Endothelial cell of umbilical vein (primary cell): Measurements from ENCODE around the gene ARHGAP29. TPM values are rescaled to one million over a fixed set of nuclear protein-coding genes. Genes with fewer than 3 reads are reported as not detected.

ENCODE experiments used
- BruUV-seq: library from RNA; stranded (reverse); fragments of 400-500 nt; replicated peaks from 2 replicates; lab custom pipeline; 2021; lab: Mats Ljungman, UMichigan
- CTCF ChIA-PET: fragments of 300-600, 350-600 bp; sonication (Branson Sonifier 250); formaldehyde crosslinking; loops from one replicate; lab custom pipeline; 2021; ENCODE audit warnings: antibody characterized with exemption, inconsistent platforms; lab: Charles Lee
- POLR2A ChIA-PET: fragments of 300-600, 350-600 bp; sonication (Branson Sonifier 250); formaldehyde crosslinking; loops from one replicate; lab custom pipeline; 2021; ENCODE audit warnings: antibody characterized with exemption, inconsistent platforms; lab: Charles Lee
- DNase-seq: peaks from one replicate; pipeline ENCODE4 v3.0.0-alpha.2; 2011; ENCODE audit warnings: low read depth, low spot score
- FAIRE-seq: peaks from 2 replicates; lab custom pipeline; 2011; peaks lifted over from hg19 to GRCh38; lab: Jason Lieb, UNC
- H2AFZ ChIP-seq: 2 replicates; pipeline ENCODE4 v1.6.0; 2012; ENCODE audit warnings: low read depth, low read length, control low read depth, inconsistent platforms
- H3K27ac ChIP-seq: 2 replicates; pipeline ENCODE4 v1.5.1; 2011; ENCODE audit warnings: low read depth, mild to moderate bottlenecking, control low read depth, low read length, moderate library complexity; ENCODE audit not compliant: insufficient read depth
- H3K27me3 ChIP-seq, 2 experiments: 2 replicates each; pipeline versions ENCODE4 v1.6.0 to v1.6.1; 2011; ENCODE audit warnings: low read length in 2 of 2, mixed read lengths in 1 of 2; ENCODE audit not compliant: control insufficient read depth in 2 of 2, insufficient read depth in 2 of 2
- H3K36me3 ChIP-seq, 2 experiments: 2 replicates in 1 of 2; 3 replicates in 1 of 2; pipeline ENCODE4 v1.5.1; 2011; ENCODE audit warnings: low read length in 2 of 2, mild to moderate bottlenecking in 1 of 2, moderate library complexity in 1 of 2; ENCODE audit not compliant: control insufficient read depth in 2 of 2, insufficient read depth in 2 of 2; ENCODE audit errors: extremely low read depth in 1 of 2
- H3K4me1 ChIP-seq: 3 replicates; pipeline ENCODE4 v1.5.1; 2011; ENCODE audit warnings: mild to moderate bottlenecking, low read length; ENCODE audit not compliant: control insufficient read depth, insufficient read depth; ENCODE audit errors: extremely low read depth
- H3K4me2 ChIP-seq: 2 replicates; pipeline ENCODE4 v1.6.1; 2011; ENCODE audit warnings: low read length, control low read depth, mixed read lengths; ENCODE audit not compliant: insufficient read depth
- H3K4me3 ChIP-seq, 3 experiments: fragments of 200-600 bp in 1 of 3; sonication (generic), shearing (Covaris generic) in 1 of 3; replicated peaks in 1 of 3; 2 replicates each; pipeline ENCODE4 v1.5.1; 2011 to 2016; ENCODE audit warnings: control low read depth in 3 of 3, low read length in 3 of 3, mild to moderate bottlenecking in 2 of 3, inconsistent platforms in 1 of 3, low read depth in 1 of 3, moderate library complexity in 1 of 3; ENCODE audit not compliant: insufficient read depth in 1 of 3
- H3K79me2 ChIP-seq: 2 replicates; pipeline ENCODE4 v1.6.0; 2012; ENCODE audit warnings: low read length, inconsistent platforms; ENCODE audit not compliant: control insufficient read depth, insufficient read depth
- H3K9ac ChIP-seq: replicated peaks from 2 replicates; pipeline ENCODE3; 2011; ENCODE audit warnings: low read length, control low read depth; ENCODE audit not compliant: insufficient read depth; ENCODE audit errors: extremely low read depth
- H3K9me1 ChIP-seq: replicated peaks from 3 replicates; pipeline ENCODE4 v1.6.0; 2011; ENCODE audit warnings: mild to moderate bottlenecking, low read length; ENCODE audit not compliant: control insufficient read depth, insufficient read depth; ENCODE audit errors: extremely low read depth
- H3K9me3 ChIP-seq: replicated peaks from 2 replicates; pipeline ENCODE4 v1.5.1; 2012; ENCODE audit warnings: low read length, inconsistent platforms; ENCODE audit not compliant: control insufficient read depth, insufficient read depth
- H4K20me1 ChIP-seq: replicated peaks from 2 replicates; pipeline ENCODE3; 2011; ENCODE audit warnings: mild to moderate bottlenecking, low read length; ENCODE audit not compliant: control insufficient read depth, insufficient read depth; ENCODE audit errors: extremely low read depth
- CTCF ChIP-seq, 2 donors: IDR thresholded peaks; 1 replicate in 1 of 2; 2 replicates in 1 of 2; pipeline ENCODE4 v1.5.1; 2011; ENCODE audit warnings: low read length in 2 of 2, mild to moderate bottlenecking in 2 of 2, moderate library complexity in 2 of 2, control low read depth in 1 of 2, inconsistent platforms in 1 of 2, low read depth in 1 of 2; ENCODE audit not compliant: insufficient read depth in 1 of 2; ENCODE audit errors: extremely low read depth in 1 of 2
- EZH2 ChIP-seq: IDR thresholded peaks from 2 replicates; pipeline ENCODE4 v1.6.1; 2012; ENCODE audit warnings: borderline replicate concordance, low read depth, mild to moderate bottlenecking, moderate library complexity, low read length, inconsistent platforms; ENCODE audit not compliant: severe bottlenecking
- FOS ChIP-seq: IDR thresholded peaks from 2 replicates; pipeline ENCODE4 v1.6.1; 2011; ENCODE audit warnings: mild to moderate bottlenecking, low read length, moderate library complexity, borderline replicate concordance; ENCODE audit not compliant: insufficient read depth
- GATA2 ChIP-seq: IDR thresholded peaks from 2 replicates; pipeline ENCODE4 v1.7.0; 2011; ENCODE audit warnings: low read depth, mild to moderate bottlenecking, moderate library complexity, mixed read lengths, low read length; ENCODE audit not compliant: insufficient read length, insufficient read depth
- JUN ChIP-seq: IDR thresholded peaks from 2 replicates; pipeline ENCODE4 v1.6.1; 2011; ENCODE audit warnings: borderline replicate concordance, low read depth; ENCODE audit not compliant: insufficient read length, insufficient read depth
- MAX ChIP-seq: IDR thresholded peaks from 2 replicates; pipeline ENCODE4 v1.6.1; 2011; ENCODE audit not compliant: insufficient read depth, insufficient read length
- MYC ChIP-seq: IDR thresholded peaks from one replicate; pipeline ENCODE4 v1.6.1; 2011; ENCODE audit warnings: mild to moderate bottlenecking, low read depth, low read length
- POLR2A ChIP-seq: IDR thresholded peaks from 2 replicates; pipeline ENCODE4 v1.6.1; 2012; ENCODE audit warnings: low read depth, mild to moderate bottlenecking, control low read depth, low read length
- POLR2AphosphoS5 ChIP-seq: IDR thresholded peaks from 2 replicates; pipeline ENCODE4 v1.6.1; 2012; ENCODE audit warnings: low read depth, mild to moderate bottlenecking, control low read depth, low read length, moderate library complexity; ENCODE audit not compliant: insufficient read depth
- dilution Hi-C: fragments of 300-500 bp; cut with MboI; formaldehyde crosslinking; loops from one replicate; pipeline ENCODE4 v1.15.0; 2019; ENCODE audit warnings: low sequenced_read_pairs; ENCODE audit not compliant: extremely low pct_ligation_motif_present
- intact Hi-C: fragments of 100-400 bp; cut with micrococcal nuclease; formaldehyde crosslinking; loops from one replicate; pipeline ENCODE4 v1.10.0; 2022
- polyA plus RNA-seq, 4 experiments: library from polyadenylated mRNA; depleted of rRNA in 3 of 4; stranded (reverse) in 3 of 4; unstranded in 1 of 4; fragments of >200 nt; gene quantifications; 2 replicates each; pipeline versions ENCODE4 v1.2.1 to v1.2.3, GENCODE V29; 2011 to 2012; ENCODE audit warnings: missing spikeins in 1 of 4
- total RNA-seq: library from RNA; stranded (reverse); gene quantifications from 2 replicates; pipeline ENCODE4 v1.2.3, GENCODE V29; 2021

Gene ARHGAP29
- total and polyA plus RNA-seq, 2 donors (not counting 3 experiments of a cell fraction or from before 2014, with no cell fraction given): 56.3 to 199 TPM

GRCh38 chr1:94250341-94250740 lies 13.0 kb upstream of the ARHGAP29 start:
- intact Hi-C loops: no loop called here
- no TSS peak for BruUV-seq
- DNase-seq: no peak
- Histone ChIP-seq H3K36me3 (no peaks in the 10 kb centered on the region), H3K9me1 (no peaks in the 10 kb centered on the region), H3K27me3 (no peaks in the 10 kb centered on the region), H3K4me1 (peaks cover 27% of the 10 kb centered on the region), H3K9me3 (no peaks in the 10 kb centered on the region), H4K20me1 (no peaks in the 10 kb centered on the region), H3K9ac (no peak overlapping the region), H3K27ac (no peak overlapping the region), H3K79me2 (peaks cover 23% of the 10 kb centered on the region), H3K4me2 (no peak overlapping the region), H3K4me3 (no peak overlapping the region), H2AFZ (no peak overlapping the region)
- no peak for FAIRE-seq
- CTCF ChIA-PET: no interaction called here
- dilution Hi-C loops: no loop called here
- POLR2A ChIA-PET: no interaction called here
- no peak for TF ChIP-seq CTCF (IDR thresholded peaks at IDR 0.05; ENCODE audit: extremely low read depth in 1 of 2, insufficient read depth in 1 of 2, low read depth in 1 of 2, low read length in 2 of 2)
- no peak for TF ChIP-seq GATA2
- TF ChIP-seq FOS: no peak
- TF ChIP-seq POLR2A: no peak
- no peak for TF ChIP-seq MAX
- TF ChIP-seq JUN: no peak
- no peak for TF ChIP-seq EZH2
- no peak for TF ChIP-seq MYC
- TF ChIP-seq POLR2AphosphoS5: no peak
